Endodermal cell (in vitro differentiated cells): ENCODE measurements around the gene OR51I2. TPM values are rescaled to one million over a fixed set of nuclear protein-coding genes. Genes with fewer than 3 reads are reported as not detected.

Experiments used
- DNase-seq: peaks from one replicate; pipeline ENCODE4 v3.0.0-alpha.2; 2017
- H3K27ac ChIP-seq: 2 replicates; pipeline ENCODE4 v1.5.1; 2013; ENCODE audit warnings: mild to moderate bottlenecking, low read depth, low read length, moderate library complexity
- H3K27me3 ChIP-seq: 2 replicates; pipeline ENCODE4 v1.6.1; 2013; ENCODE audit warnings: mild to moderate bottlenecking, low read length, moderate library complexity; ENCODE audit not compliant: insufficient read depth, control insufficient read depth, poor library complexity, severe bottlenecking
- H3K36me3 ChIP-seq: 2 replicates; pipeline ENCODE4 v1.7.0; 2013; ENCODE audit warnings: mild to moderate bottlenecking, low read length, moderate library complexity; ENCODE audit not compliant: control insufficient read depth, insufficient read depth
- H3K4me1 ChIP-seq: one replicate; pipeline ENCODE4 v1.7.0; 2013; ENCODE audit warnings: low read length; ENCODE audit not compliant: control insufficient read depth, insufficient read depth
- H3K4me3 ChIP-seq: 2 replicates; pipeline ENCODE4 v1.5.1; 2013; ENCODE audit warnings: mild to moderate bottlenecking, low read length, moderate library complexity
- H3K9ac ChIP-seq: 2 replicates; pipeline ENCODE4 v1.6.1; 2013; ENCODE audit warnings: mild to moderate bottlenecking, low read length, moderate library complexity; ENCODE audit not compliant: poor library complexity, severe bottlenecking; ENCODE audit errors: extremely low read depth
- H3K9me3 ChIP-seq: 2 replicates; pipeline ENCODE4 v1.6.1; 2013; ENCODE audit warnings: mild to moderate bottlenecking, low read length, moderate library complexity; ENCODE audit not compliant: control insufficient read depth
- H3K27ac Mint-ChIP-seq: 2 replicates; pipeline ENCODE4 v1.8.0; 2020; ENCODE audit warnings: mixed read lengths
- H3K27me3 Mint-ChIP-seq: 2 replicates; pipeline ENCODE4 v1.8.0; 2021; ENCODE audit warnings: mild to moderate bottlenecking, mixed read lengths; ENCODE audit not compliant: insufficient read depth
- H3K36me3 Mint-ChIP-seq: 2 replicates; pipeline ENCODE4 v1.8.0; 2020; ENCODE audit warnings: low read depth, mixed read lengths
- H3K4me1 Mint-ChIP-seq: 2 replicates; pipeline ENCODE4 v1.8.0; 2020; ENCODE audit warnings: mixed read lengths
- H3K4me3 Mint-ChIP-seq: 2 replicates; pipeline ENCODE4 v1.8.0; 2020; ENCODE audit warnings: mild to moderate bottlenecking, moderate library complexity, mixed read lengths
- H3K9me3 Mint-ChIP-seq: 2 replicates; pipeline ENCODE4 v1.8.0; 2020; ENCODE audit warnings: mild to moderate bottlenecking, mixed read lengths
- CTCF ChIP-seq: fragments of 200-600 bp; sonication (generic); conservative IDR thresholded peaks from 2 replicates; pipeline ENCODE4 v1.5.0; 2021; ENCODE audit warnings: antibody characterized with exemption, mild to moderate bottlenecking
- WGBS, 2 experiments: methylation state at CpG; one replicate each; pipeline versions ENCODE4 v1.1.5 to v1.1.7; 2013; ENCODE audit warnings: missing lambda C conversion rate in 2 of 2, mixed read lengths in 1 of 2; ENCODE audit not compliant: insufficient coverage in 1 of 2, insufficient read length in 1 of 2; 5-methylcytosine and 5-hydroxymethylcytosine counted together
- total RNA-seq, 2 donors: library from RNA; stranded (reverse); fragmentation: NEBNext Ultra II Directional in 1 of 2; extraction: Animal tissue kit (Norgen Biotek cat#: 25700) in 1 of 2; gene quantifications; 2 replicates in 1 of 2; 3 replicates in 1 of 2; pipeline ENCODE4 v1.2.1, GENCODE V29; 2021

The OR51I2 gene
- total RNA-seq, 2 donors from 2014 or later = not detected

DNA sequence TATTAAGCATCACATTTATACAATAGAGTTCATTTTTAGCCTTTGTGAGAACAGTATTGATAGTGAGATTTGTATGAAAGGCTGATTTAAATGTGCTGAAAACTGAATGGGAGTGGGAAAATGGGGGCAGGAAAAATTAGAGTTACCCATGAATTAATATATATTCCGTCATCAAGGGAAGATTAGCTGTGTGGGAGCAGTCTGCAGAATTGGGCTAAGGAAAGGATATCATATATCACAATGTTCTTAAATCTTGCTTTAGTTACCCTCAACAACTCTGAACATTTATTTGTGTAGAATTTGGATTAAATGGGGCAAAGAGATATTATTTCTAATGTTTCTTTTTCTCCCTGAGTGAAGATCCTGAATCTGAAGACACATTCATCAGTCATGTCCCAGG, 27.3 kb upstream of the OR51I2 start, which contains the start of gene OR51Q1:
TSS of gene OR51Q1 (plus strand) at position 301 of the 400 bp plus-strand sequence. CDS start at position 391, 90 bp downstream.
- peaks cover 8% of the 10 kb centered on the region for H3K4me1 ChIP-seq
- H3K27ac ChIP-seq = no peak within 1 kb of the TSS
- no peak within 1 kb of the TSS for H3K4me3 Mint-ChIP-seq
- H3K36me3 Mint-ChIP-seq = peaks cover 6% of the 10 kb centered on the region
- H3K27me3 ChIP-seq = no peaks in the 10 kb centered on the region
- H3K27me3 Mint-ChIP-seq = no peaks in the 10 kb centered on the region
- peaks cover 35% of the 10 kb centered on the region for H3K4me1 Mint-ChIP-seq
- WGBS, 2 experiments = no CpG with 5 or more reads among the region's 1 CpG
- no peak for DNase-seq
- no peaks in the 10 kb centered on the region for H3K9me3 ChIP-seq
- H3K9me3 Mint-ChIP-seq = peaks cover 24% of the 10 kb centered on the region
- TF ChIP-seq CTCF = no peak
- H3K36me3 ChIP-seq = no peaks in the 10 kb centered on the region
- no peak within 1 kb of the TSS for H3K9ac ChIP-seq
- H3K27ac Mint-ChIP-seq = no peak within 1 kb of the TSS
- no peak within 1 kb of the TSS for H3K4me3 ChIP-seq

DNA sequence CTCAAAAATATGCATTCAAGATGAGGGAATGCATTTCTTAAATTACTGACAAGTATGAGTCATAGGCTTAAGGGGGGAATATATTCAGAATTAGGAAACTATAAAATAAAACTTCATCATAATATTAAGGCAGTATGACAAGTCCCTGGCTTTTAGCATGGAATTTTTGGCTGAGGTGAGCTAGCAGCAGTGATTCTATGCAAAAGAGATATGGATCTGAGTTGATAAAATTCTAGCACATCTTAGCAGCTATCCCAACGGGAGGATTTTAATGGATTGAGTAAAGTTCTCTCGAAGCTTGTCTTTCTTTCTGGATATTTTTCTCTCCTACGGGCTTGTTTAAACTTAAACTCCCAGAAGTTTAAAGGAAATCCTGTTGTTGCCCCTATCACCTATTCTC, 26.0 kb upstream of the OR51I2 start:
- WGBS, 2 experiments = 30 to 72% methylated on average over 3 of the region's 3 CpGs
- H3K4me3 ChIP-seq = no peak overlapping the region
- Mint-ChIP-seq H3K4me1 (peaks cover 41% of the 10 kb centered on the region), H3K9me3 (peaks cover 21% of the 10 kb centered on the region), H3K27me3 (no peaks in the 10 kb centered on the region), H3K36me3 (peaks cover 6% of the 10 kb centered on the region), H3K4me3 (no peak overlapping the region), H3K27ac (no peak overlapping the region)
- H3K9ac ChIP-seq = no peak overlapping the region
- no peaks in the 10 kb centered on the region for H3K9me3 ChIP-seq
- no peaks in the 10 kb centered on the region for H3K27me3 ChIP-seq
- no peak for DNase-seq
- TF ChIP-seq CTCF = no peak
- H3K4me1 ChIP-seq = peaks cover 12% of the 10 kb centered on the region
- H3K36me3 ChIP-seq = no peaks in the 10 kb centered on the region
- no peak overlapping the region for H3K27ac ChIP-seq

GRCh38 chr11:5441414-5441813, 7.7 kb upstream of the OR51I2 start, which contains the start of gene OR51I1:
Gene OR51I1 (minus strand): TSS chr11:5441514. CDS start chr11:5441514, 0 bp downstream.
- Histone ChIP-seq H3K4me1 (no peaks in the 10 kb centered on the region), H3K27me3 (peaks cover 7% of the 10 kb centered on the region), H3K36me3 (no peaks in the 10 kb centered on the region), H3K9ac (no peak within 1 kb of the TSS), H3K4me3 (no peak within 1 kb of the TSS), H3K27ac (no peak within 1 kb of the TSS), H3K9me3 (no peaks in the 10 kb centered on the region)
- H3K27ac Mint-ChIP-seq = no peak within 1 kb of the TSS
- no peak for DNase-seq
- WGBS, 2 experiments = 58% methylated on average over 2 of the region's 2 CpGs; no CpG with 5 or more reads in 1 of the 2 experiments
- H3K27me3 Mint-ChIP-seq = no peaks in the 10 kb centered on the region
- H3K36me3 Mint-ChIP-seq = no peaks in the 10 kb centered on the region
- no peak for TF ChIP-seq CTCF
- no peaks in the 10 kb centered on the region for H3K9me3 Mint-ChIP-seq
- H3K4me1 Mint-ChIP-seq = peaks cover 29% of the 10 kb centered on the region
- H3K4me3 Mint-ChIP-seq = no peak within 1 kb of the TSS
